HCT116 (cell line): ENCODE data around the gene FBXL14. TPM values are rescaled to one million over a fixed set of nuclear protein-coding genes. Genes with fewer than 3 reads are reported as not detected.

ENCODE experiments used
- ATAC-seq: fragments of 200-7000 bp; cut with Tn5 transposase; 2 replicates; pipeline ENCODE4 v1.9.1; 2020; ENCODE audit warnings: mild to moderate bottlenecking, moderate library complexity
- BruUV-seq: library from RNA; stranded (reverse); fragments of 400-500 nt; replicated peaks from 2 replicates; lab custom pipeline; 2021; lab: Mats Ljungman, UMichigan
- CTCF ChIA-PET: fragments of 300-600 bp; sonication (Branson Sonifier 250); formaldehyde crosslinking; loops from one replicate; lab custom pipeline; 2021; ENCODE audit warnings: antibody characterized with exemption; lab: Charles Lee
- POLR2A ChIA-PET: fragments of 300-600, 350-600 bp; sonication (Branson Sonifier 250); formaldehyde crosslinking; loops from one replicate; lab custom pipeline; 2021; ENCODE audit warnings: antibody characterized with exemption; lab: Charles Lee
- RAD21 ChIA-PET, 2 experiments: fragments of 300-600 bp; sonication (Branson Sonifier 250); formaldehyde crosslinking; loops; one replicate each; lab custom pipeline; 2023; ENCODE audit warnings: low total read pairs in 2 of 2; ENCODE audit not compliant: uncharacterized antibody in 2 of 2, unreplicated experiment in 2 of 2, low non-redundant PET in 1 of 2; lab: Charles Lee
- DNase-seq: peaks from one replicate; pipeline ENCODE4 v3.0.0-alpha.2; 2010; ENCODE audit warnings: low read depth, low spot score
- H2AFZ ChIP-seq: fragments of 200-600 bp; shearing (Covaris generic), sonication (generic); 2 replicates; pipeline ENCODE4 v1.6.1; 2017; ENCODE audit warnings: low read depth, mixed run types, mixed read lengths, antibody characterized with exemption, low read length; ENCODE audit not compliant: poor library complexity, severe bottlenecking
- H3K27ac ChIP-seq: 2 replicates; pipeline ENCODE4 v1.5.1; 2012; ENCODE audit warnings: low read depth, low read length
- H3K27me3 ChIP-seq: fragments of 200-600 bp; sonication (generic); 2 replicates; pipeline ENCODE4 v1.6.1; 2016; ENCODE audit warnings: mixed run types, low read length, mixed read lengths; ENCODE audit not compliant: insufficient read depth
- H3K36me3 ChIP-seq, 2 experiments: fragments of 200-500 bp in 1 of 2; fragments of 200-600 bp in 1 of 2; sonication (Bioruptor generic) in 1 of 2; sonication (generic) in 1 of 2; 2 replicates each; pipeline versions ENCODE4 v1.5.1 to v1.6.1; 2014 to 2016; ENCODE audit warnings: low read length in 2 of 2, inconsistent platforms in 1 of 2, mixed read lengths in 1 of 2, mixed run types in 1 of 2; ENCODE audit not compliant: insufficient read depth in 2 of 2, control insufficient read depth in 1 of 2
- H3K4me1 ChIP-seq, 2 experiments: fragments of 200-600 bp in 1 of 2; sonication (generic) in 1 of 2; 2 replicates each; pipeline versions ENCODE4 v1.5.1 to v1.6.1; 2012 to 2017; ENCODE audit warnings: low read length in 2 of 2, inconsistent platforms in 1 of 2, mild to moderate bottlenecking in 1 of 2, mixed read lengths in 1 of 2, mixed run types in 1 of 2, moderate library complexity in 1 of 2; ENCODE audit not compliant: insufficient read depth in 2 of 2, control insufficient read depth in 1 of 2
- H3K4me2 ChIP-seq: fragments of 200-600 bp; sonication (generic); 2 replicates; pipeline ENCODE4 v1.6.1; 2017; ENCODE audit warnings: mixed run types, low read length, mixed read lengths
- H3K4me3 ChIP-seq, 2 experiments: fragments of 200-600 bp in 1 of 2; sonication (generic) in 1 of 2; replicated peaks in 1 of 2; 2 replicates each; pipeline ENCODE4 v1.5.1; 2011 to 2016; ENCODE audit warnings: low read length in 2 of 2, control low read depth in 1 of 2, low read depth in 1 of 2, mild to moderate bottlenecking in 1 of 2, mixed read lengths in 1 of 2, mixed run types in 1 of 2
- H3K79me2 ChIP-seq: fragments of 200-600 bp; sonication (generic); 2 replicates; pipeline ENCODE4 v1.6.1; 2017; ENCODE audit warnings: mild to moderate bottlenecking, mixed run types, low read length, moderate library complexity, mixed read lengths; ENCODE audit not compliant: insufficient read depth
- H3K9ac ChIP-seq: fragments of 200-600 bp; sonication (generic); 2 replicates; pipeline ENCODE4 v1.6.1; 2016; ENCODE audit warnings: low read length, mixed read lengths
- H3K9me2 ChIP-seq: fragments of 200-600 bp; sonication (generic), shearing (Covaris generic); 2 replicates; pipeline ENCODE4 v1.6.1; 2017; ENCODE audit warnings: mixed run types, mild to moderate bottlenecking, moderate library complexity; ENCODE audit not compliant: insufficient read depth
- H3K9me3 ChIP-seq, 2 experiments: fragments of 200-500 bp in 1 of 2; fragments of 200-600 bp in 1 of 2; sonication (Bioruptor generic) in 1 of 2; sonication (generic) in 1 of 2; 2 replicates each; pipeline ENCODE4 v1.6.1; 2014 to 2017; ENCODE audit warnings: low read length in 2 of 2, mixed read lengths in 2 of 2, inconsistent platforms in 1 of 2, low read depth in 1 of 2, mild to moderate bottlenecking in 1 of 2, mixed run types in 1 of 2, moderate library complexity in 1 of 2; ENCODE audit not compliant: control insufficient read depth in 1 of 2, insufficient read depth in 1 of 2
- H4K20me1 ChIP-seq: fragments of 200-600 bp; sonication (generic), shearing (Covaris generic); 2 replicates; pipeline ENCODE4 v1.6.1; 2017; ENCODE audit warnings: mixed run types, mild to moderate bottlenecking, moderate library complexity; ENCODE audit not compliant: insufficient read depth
- CBX3 ChIP-seq: IDR thresholded peaks from 2 replicates; pipeline ENCODE4 v1.6.1; 2012; ENCODE audit warnings: low read depth
- EGR1 ChIP-seq: IDR thresholded peaks from 2 replicates; pipeline ENCODE4 v1.6.1; 2012; ENCODE audit warnings: low read depth
- ELF1 ChIP-seq: IDR thresholded peaks from 2 replicates; pipeline ENCODE4 v1.6.1; 2012; ENCODE audit warnings: low read depth, borderline replicate concordance
- EZH2 ChIP-seq: fragments of 200-600 bp; sonication (generic); IDR thresholded peaks from 2 replicates; pipeline ENCODE4 v1.6.1; 2017; ENCODE audit warnings: antibody characterized with exemption, mixed run types
- FOSL1 ChIP-seq: IDR thresholded peaks from 2 replicates; pipeline ENCODE4 v1.6.1; 2012; ENCODE audit warnings: low read depth
- POLR2AphosphoS5 ChIP-seq: IDR thresholded peaks from 2 replicates; pipeline ENCODE4 v1.6.1; 2011; ENCODE audit warnings: mild to moderate bottlenecking, low read depth, low read length, moderate library complexity
- RAD21 ChIP-seq: IDR thresholded peaks from 2 replicates; pipeline ENCODE4 v1.6.1; 2012; ENCODE audit warnings: low read depth, mild to moderate bottlenecking
- SRF ChIP-seq: IDR thresholded peaks from 2 replicates; pipeline ENCODE4 v1.6.1; 2012; ENCODE audit warnings: low read depth
- YY1 ChIP-seq: IDR thresholded peaks from 2 replicates; pipeline ENCODE4 v1.6.1; 2011; ENCODE audit warnings: low read length, low read depth, moderate library complexity, mild to moderate bottlenecking; ENCODE audit not compliant: insufficient replicate concordance; ENCODE audit errors: extremely low read depth
- ZFX ChIP-seq: fragments of 450-650 bp; IDR thresholded peaks from 2 replicates; pipeline ENCODE4 v1.6.1; 2017
- ZNF274 ChIP-seq: fragments of 200-500 bp; sonication (Bioruptor generic); IDR thresholded peaks from 2 replicates; pipeline ENCODE4 v1.6.1; 2014; ENCODE audit warnings: mild to moderate bottlenecking, low read depth, low read length, inconsistent platforms
- intact Hi-C: fragments of 100-400 bp; cut with micrococcal nuclease; formaldehyde crosslinking; loops from 2 replicates; pipeline ENCODE4 v1.10.0; 2022
- total RNA-seq: library from RNA; stranded (reverse); gene quantifications from one replicate; pipeline ENCODE4 v1.2.1, GENCODE V29; 2021; ENCODE audit not compliant: unreplicated experiment
- TF ChIP-seq, protein P1 (sequence below), 3 experiments: fragments of 200-600 bp in 1 of 3; sonication (generic) in 1 of 3; IDR thresholded peaks in 2 of 3; conservative IDR thresholded peaks in 1 of 3; 2 replicates each; pipeline ENCODE4 v1.5.1; 2012 to 2017; ENCODE audit warnings: low read depth in 2 of 3, low read length in 2 of 3, antibody characterized with exemption in 1 of 3, borderline replicate concordance in 1 of 3, control low read depth in 1 of 3, mild to moderate bottlenecking in 1 of 3, mixed read lengths in 1 of 3, mixed run types in 1 of 3, moderate library complexity in 1 of 3; ENCODE audit not compliant: insufficient read depth in 1 of 3
- TF ChIP-seq, protein P2 (sequence below): IDR thresholded peaks from 2 replicates; pipeline ENCODE4 v1.6.1; 2012
- TF ChIP-seq, protein P3 (sequence below): IDR thresholded peaks from 2 replicates; pipeline ENCODE4 v1.6.1; 2011; ENCODE audit warnings: mild to moderate bottlenecking, low read length, moderate library complexity; ENCODE audit not compliant: insufficient replicate concordance; ENCODE audit errors: extremely low read depth
- TF ChIP-seq, protein P4 (sequence below): IDR thresholded peaks from 2 replicates; pipeline ENCODE4 v1.6.1; 2012; ENCODE audit warnings: low read depth

The FBXL14 gene
- total RNA-seq, 1 experiment from 2014 or later, result 19.0 TPM

DNA sequence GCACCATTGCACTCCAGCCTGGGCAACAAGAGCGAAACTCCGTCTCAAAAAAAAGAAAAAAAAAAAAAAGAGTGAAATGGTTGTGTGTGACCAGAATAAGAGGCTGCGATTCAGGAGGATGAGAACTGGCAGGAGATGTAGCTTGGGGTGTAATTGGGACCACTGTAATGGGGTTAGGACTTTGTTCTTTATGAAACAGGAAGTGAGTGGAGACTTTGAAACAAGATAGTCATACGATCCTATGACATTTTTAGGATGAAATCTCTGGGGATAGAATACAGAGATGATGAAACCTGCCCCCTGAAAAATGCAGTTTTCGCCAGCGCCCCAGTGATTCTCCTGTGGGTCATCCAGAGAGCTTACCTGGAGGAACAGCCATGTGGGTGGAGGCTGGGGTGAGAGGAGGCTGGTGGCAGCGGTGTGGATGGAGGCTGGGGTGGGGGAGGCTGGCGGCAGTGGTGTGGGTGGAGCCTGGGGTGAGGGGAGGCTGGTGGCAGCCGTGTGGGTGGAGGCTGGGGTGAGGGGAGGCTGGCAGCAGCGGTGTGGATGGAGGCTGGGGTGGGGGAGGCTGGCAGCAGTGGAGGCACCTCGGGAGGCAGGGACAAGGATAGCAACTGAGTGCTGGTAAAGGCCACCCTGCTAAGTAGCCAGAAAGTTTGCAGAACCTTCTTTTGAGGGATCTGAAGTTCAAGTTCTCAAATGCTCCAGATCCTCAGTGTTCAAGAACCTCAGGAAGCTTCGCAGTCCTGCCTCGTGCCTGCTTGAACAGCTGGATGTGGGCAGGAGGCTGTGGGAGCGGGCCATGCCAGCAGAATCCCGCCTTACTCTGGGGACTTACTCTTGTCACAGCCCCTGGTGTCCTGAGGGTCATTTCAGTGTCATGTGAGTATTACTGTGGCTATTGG, 20.2 kb downstream of the FBXL14 start:
- intact Hi-C loops, result no loop called here
- no peak overlapping the region for H3K9ac ChIP-seq
- no peaks in the 10 kb centered on the region for H3K79me2 ChIP-seq
- no peaks in the 10 kb centered on the region for H3K4me1 ChIP-seq
- H3K4me2 ChIP-seq, result no peak overlapping the region
- TF ChIP-seq EGR1, result no peak
- TF ChIP-seq, protein P1, sequence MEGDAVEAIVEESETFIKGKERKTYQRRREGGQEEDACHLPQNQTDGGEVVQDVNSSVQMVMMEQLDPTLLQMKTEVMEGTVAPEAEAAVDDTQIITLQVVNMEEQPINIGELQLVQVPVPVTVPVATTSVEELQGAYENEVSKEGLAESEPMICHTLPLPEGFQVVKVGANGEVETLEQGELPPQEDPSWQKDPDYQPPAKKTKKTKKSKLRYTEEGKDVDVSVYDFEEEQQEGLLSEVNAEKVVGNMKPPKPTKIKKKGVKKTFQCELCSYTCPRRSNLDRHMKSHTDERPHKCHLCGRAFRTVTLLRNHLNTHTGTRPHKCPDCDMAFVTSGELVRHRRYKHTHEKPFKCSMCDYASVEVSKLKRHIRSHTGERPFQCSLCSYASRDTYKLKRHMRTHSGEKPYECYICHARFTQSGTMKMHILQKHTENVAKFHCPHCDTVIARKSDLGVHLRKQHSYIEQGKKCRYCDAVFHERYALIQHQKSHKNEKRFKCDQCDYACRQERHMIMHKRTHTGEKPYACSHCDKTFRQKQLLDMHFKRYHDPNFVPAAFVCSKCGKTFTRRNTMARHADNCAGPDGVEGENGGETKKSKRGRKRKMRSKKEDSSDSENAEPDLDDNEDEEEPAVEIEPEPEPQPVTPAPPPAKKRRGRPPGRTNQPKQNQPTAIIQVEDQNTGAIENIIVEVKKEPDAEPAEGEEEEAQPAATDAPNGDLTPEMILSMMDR (IDR thresholded peaks at IDR 0.05 in 2 of 3, conservative IDR thresholded peaks at IDR 0.05 in 1 of 3; ENCODE audit: borderline replicate concordance in 1 of 3, insufficient read depth in 1 of 3, low read depth in 2 of 3, low read length in 2 of 3), result no peak
- TF ChIP-seq ZFX, result no peak
- no peak for TF ChIP-seq FOSL1
- TF ChIP-seq YY1, result no peak
- TF ChIP-seq, protein P2, sequence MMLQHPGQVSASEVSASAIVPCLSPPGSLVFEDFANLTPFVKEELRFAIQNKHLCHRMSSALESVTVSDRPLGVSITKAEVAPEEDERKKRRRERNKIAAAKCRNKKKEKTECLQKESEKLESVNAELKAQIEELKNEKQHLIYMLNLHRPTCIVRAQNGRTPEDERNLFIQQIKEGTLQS, result no peak
- TF ChIP-seq EZH2, result no peak
- no peak for TF ChIP-seq RAD21
- TF ChIP-seq, protein P3, sequence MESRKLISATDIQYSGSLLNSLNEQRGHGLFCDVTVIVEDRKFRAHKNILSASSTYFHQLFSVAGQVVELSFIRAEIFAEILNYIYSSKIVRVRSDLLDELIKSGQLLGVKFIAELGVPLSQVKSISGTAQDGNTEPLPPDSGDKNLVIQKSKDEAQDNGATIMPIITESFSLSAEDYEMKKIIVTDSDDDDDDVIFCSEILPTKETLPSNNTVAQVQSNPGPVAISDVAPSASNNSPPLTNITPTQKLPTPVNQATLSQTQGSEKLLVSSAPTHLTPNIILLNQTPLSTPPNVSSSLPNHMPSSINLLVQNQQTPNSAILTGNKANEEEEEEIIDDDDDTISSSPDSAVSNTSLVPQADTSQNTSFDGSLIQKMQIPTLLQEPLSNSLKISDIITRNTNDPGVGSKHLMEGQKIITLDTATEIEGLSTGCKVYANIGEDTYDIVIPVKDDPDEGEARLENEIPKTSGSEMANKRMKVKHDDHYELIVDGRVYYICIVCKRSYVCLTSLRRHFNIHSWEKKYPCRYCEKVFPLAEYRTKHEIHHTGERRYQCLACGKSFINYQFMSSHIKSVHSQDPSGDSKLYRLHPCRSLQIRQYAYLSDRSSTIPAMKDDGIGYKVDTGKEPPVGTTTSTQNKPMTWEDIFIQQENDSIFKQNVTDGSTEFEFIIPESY, result no peak
- no peak for TF ChIP-seq ZNF274
- no peak for TF ChIP-seq SRF
- no peak for TF ChIP-seq CBX3
- TF ChIP-seq ELF1, result no peak
- no peak for TF ChIP-seq POLR2AphosphoS5
- TF ChIP-seq, protein P4, sequence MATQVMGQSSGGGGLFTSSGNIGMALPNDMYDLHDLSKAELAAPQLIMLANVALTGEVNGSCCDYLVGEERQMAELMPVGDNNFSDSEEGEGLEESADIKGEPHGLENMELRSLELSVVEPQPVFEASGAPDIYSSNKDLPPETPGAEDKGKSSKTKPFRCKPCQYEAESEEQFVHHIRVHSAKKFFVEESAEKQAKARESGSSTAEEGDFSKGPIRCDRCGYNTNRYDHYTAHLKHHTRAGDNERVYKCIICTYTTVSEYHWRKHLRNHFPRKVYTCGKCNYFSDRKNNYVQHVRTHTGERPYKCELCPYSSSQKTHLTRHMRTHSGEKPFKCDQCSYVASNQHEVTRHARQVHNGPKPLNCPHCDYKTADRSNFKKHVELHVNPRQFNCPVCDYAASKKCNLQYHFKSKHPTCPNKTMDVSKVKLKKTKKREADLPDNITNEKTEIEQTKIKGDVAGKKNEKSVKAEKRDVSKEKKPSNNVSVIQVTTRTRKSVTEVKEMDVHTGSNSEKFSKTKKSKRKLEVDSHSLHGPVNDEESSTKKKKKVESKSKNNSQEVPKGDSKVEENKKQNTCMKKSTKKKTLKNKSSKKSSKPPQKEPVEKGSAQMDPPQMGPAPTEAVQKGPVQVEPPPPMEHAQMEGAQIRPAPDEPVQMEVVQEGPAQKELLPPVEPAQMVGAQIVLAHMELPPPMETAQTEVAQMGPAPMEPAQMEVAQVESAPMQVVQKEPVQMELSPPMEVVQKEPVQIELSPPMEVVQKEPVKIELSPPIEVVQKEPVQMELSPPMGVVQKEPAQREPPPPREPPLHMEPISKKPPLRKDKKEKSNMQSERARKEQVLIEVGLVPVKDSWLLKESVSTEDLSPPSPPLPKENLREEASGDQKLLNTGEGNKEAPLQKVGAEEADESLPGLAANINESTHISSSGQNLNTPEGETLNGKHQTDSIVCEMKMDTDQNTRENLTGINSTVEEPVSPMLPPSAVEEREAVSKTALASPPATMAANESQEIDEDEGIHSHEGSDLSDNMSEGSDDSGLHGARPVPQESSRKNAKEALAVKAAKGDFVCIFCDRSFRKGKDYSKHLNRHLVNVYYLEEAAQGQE, result no peak
- TF ChIP-seq, all 23 proteins: peak for 0
- H3K27ac ChIP-seq, result no peak overlapping the region
- H2AFZ ChIP-seq, result no peak overlapping the region
- ChIA-PET CTCF (interaction anchor here (1.0 to 5.3 kb wide), 2 partner anchors 9 to 456 kb away, joined by 3 to 41 read pairs; no protein-coding TSS in a partner anchor), POLR2A (no interaction called here), RAD21 (no interaction called here)
- H3K9me3 ChIP-seq, result no peaks in the 10 kb centered on the region
- no TSS peak for BruUV-seq
- H3K4me3 ChIP-seq, result no peak overlapping the region
- H4K20me1 ChIP-seq, result no peaks in the 10 kb centered on the region
- peaks cover 10% of the 10 kb centered on the region; the same call in 1 of the 2 replicates for H3K27me3 ChIP-seq
- DNase-seq, result no peak
- H3K9me2 ChIP-seq, result no peaks in the 10 kb centered on the region
- no peaks in the 10 kb centered on the region for H3K36me3 ChIP-seq
- no peak for ATAC-seq
